Tibial nerve (tissue), 4 donors: Measurements from ENCODE around the gene GNAT1.

ENCODE experiments used
- EP300 ChIP-seq, 2 donors: sonication (generic); formaldehyde crosslinking; IDR thresholded peaks; one replicate each; pipeline ENCODE4 v1.6.1; 2017; ENCODE audit warnings: antibody characterized with exemption in 2 of 2, mild to moderate bottlenecking in 1 of 2
- POLR2A ChIP-seq, 2 donors: fragments of 450-650 bp; IDR thresholded peaks; one replicate each; pipeline ENCODE4 v1.6.1; 2017; ENCODE audit warnings: antibody characterized with exemption in 2 of 2, mild to moderate bottlenecking in 2 of 2, moderate library complexity in 2 of 2
- TF ChIP-seq, protein P1 (sequence below), 5 experiments: fragments of 200-600 bp in 3 of 5; fragments of 450-650 bp in 2 of 5; sonication (generic) in 3 of 5; IDR thresholded peaks; one replicate each; pipeline ENCODE4 v1.5.1; 2016 to 2019; ENCODE audit warnings: antibody characterized with exemption in 5 of 5, mild to moderate bottlenecking in 3 of 5, moderate library complexity in 2 of 5

DNA sequence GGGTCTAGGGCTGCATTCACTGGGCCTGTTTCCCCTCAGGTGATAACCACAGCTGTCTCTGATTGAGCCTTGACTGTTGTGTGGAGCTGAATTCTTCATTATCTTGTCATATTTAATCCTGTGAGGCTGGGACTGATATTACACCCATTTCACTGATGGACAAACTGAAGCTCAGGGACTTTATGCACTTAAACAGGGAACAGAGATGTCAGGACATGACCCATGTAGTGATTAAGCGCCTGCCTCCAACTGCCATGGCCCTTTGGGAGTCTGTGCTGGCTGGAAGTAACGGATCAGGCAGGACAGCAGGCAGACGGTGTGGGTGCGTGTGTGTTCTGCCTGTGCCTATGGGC lies 52.1 kb downstream of the GNAT1 start:
- TF ChIP-seq, protein P1, sequence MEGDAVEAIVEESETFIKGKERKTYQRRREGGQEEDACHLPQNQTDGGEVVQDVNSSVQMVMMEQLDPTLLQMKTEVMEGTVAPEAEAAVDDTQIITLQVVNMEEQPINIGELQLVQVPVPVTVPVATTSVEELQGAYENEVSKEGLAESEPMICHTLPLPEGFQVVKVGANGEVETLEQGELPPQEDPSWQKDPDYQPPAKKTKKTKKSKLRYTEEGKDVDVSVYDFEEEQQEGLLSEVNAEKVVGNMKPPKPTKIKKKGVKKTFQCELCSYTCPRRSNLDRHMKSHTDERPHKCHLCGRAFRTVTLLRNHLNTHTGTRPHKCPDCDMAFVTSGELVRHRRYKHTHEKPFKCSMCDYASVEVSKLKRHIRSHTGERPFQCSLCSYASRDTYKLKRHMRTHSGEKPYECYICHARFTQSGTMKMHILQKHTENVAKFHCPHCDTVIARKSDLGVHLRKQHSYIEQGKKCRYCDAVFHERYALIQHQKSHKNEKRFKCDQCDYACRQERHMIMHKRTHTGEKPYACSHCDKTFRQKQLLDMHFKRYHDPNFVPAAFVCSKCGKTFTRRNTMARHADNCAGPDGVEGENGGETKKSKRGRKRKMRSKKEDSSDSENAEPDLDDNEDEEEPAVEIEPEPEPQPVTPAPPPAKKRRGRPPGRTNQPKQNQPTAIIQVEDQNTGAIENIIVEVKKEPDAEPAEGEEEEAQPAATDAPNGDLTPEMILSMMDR (IDR thresholded peaks at IDR 0.05): no peak
- TF ChIP-seq POLR2A (IDR thresholded peaks at IDR 0.05) (no peak), EP300 (IDR thresholded peaks at IDR 0.05) (no peak)
